Spleen (tissue), 11 donors: ENCODE results near the gene CAVIN4. TPM values are rescaled to one million over a fixed set of nuclear protein-coding genes. Genes with fewer than 3 reads are reported as not detected.

Source experiments
- DNase-seq: peaks from one replicate; pipeline ENCODE4 v3.0.0-alpha.2; 2020
- H3K27ac ChIP-seq, 8 donors: fragments of 200-600 bp; sonication (generic) in 7 of 8; 1 replicate in 4 of 8; 2 replicates in 4 of 8; pipeline versions ENCODE4 v1.5.0 to v1.8.0; 2016 to 2021; ENCODE audit warnings: inconsistent platforms in 4 of 8, mild to moderate bottlenecking in 4 of 8, moderate library complexity in 1 of 8
- H3K27me3 ChIP-seq, 7 donors: fragments of 200-600 bp; sonication (generic) in 6 of 7; replicated peaks in 1 of 7; 1 replicate in 4 of 7; 2 replicates in 3 of 7; pipeline versions ENCODE4 v1.5.0 to v1.8.0; 2016 to 2021; ENCODE audit warnings: inconsistent platforms in 3 of 7, mild to moderate bottlenecking in 1 of 7
- H3K36me3 ChIP-seq, 6 donors: fragments of 200-600 bp; sonication (generic) in 5 of 6; 1 replicate in 4 of 6; 2 replicates in 2 of 6; pipeline versions ENCODE4 v1.5.0 to v1.8.0; 2016 to 2021; ENCODE audit warnings: inconsistent platforms in 2 of 6
- H3K4me1 ChIP-seq, 6 donors: fragments of 200-600 bp; sonication (generic) in 5 of 6; 1 replicate in 3 of 6; 2 replicates in 3 of 6; pipeline versions ENCODE4 v1.5.0 to v1.8.0; 2016 to 2021; ENCODE audit warnings: inconsistent platforms in 3 of 6
- H3K4me3 ChIP-seq, 8 donors: fragments of 200-600 bp; sonication (generic) in 7 of 8; 1 replicate in 4 of 8; 2 replicates in 4 of 8; pipeline versions ENCODE4 v1.5.0 to v1.8.0; 2016 to 2021; ENCODE audit warnings: inconsistent platforms in 4 of 8, mild to moderate bottlenecking in 4 of 8, moderate library complexity in 2 of 8
- H3K9me3 ChIP-seq, 8 donors: fragments of 200-600 bp; sonication (generic) in 7 of 8; 1 replicate in 4 of 8; 2 replicates in 4 of 8; pipeline versions ENCODE4 v1.5.0 to v1.8.0; 2016 to 2021; ENCODE audit warnings: inconsistent platforms in 4 of 8
- CTCF ChIP-seq, 11 experiments: fragments of 200-600 bp in 7 of 11; fragments of 450-650 bp in 4 of 11; sonication (generic) in 4 of 11; IDR thresholded peaks in 8 of 11; conservative IDR thresholded peaks in 3 of 11; 1 replicate in 7 of 11; 2 replicates in 4 of 11; pipeline versions ENCODE4 v1.4.0 to v1.8.0; 2016 to 2021; ENCODE audit warnings: antibody characterized with exemption in 11 of 11, inconsistent platforms in 4 of 11, mild to moderate bottlenecking in 1 of 11
- POLR2A ChIP-seq, 3 donors: fragments of 450-650 bp; IDR thresholded peaks; one replicate each; pipeline ENCODE4 v1.5.1; 2017; ENCODE audit warnings: antibody characterized with exemption in 3 of 3, mild to moderate bottlenecking in 1 of 3
- POLR2AphosphoS5 ChIP-seq, 3 donors: sonication (generic); formaldehyde crosslinking; IDR thresholded peaks; one replicate each; pipeline ENCODE4 v1.5.1; 2017; ENCODE audit warnings: antibody characterized with exemption in 3 of 3
- WGBS, 5 donors: extraction: QIAGEN DNeasy Blood & Tissue Kit in 3 of 5; methylation state at CpG; one replicate each; pipeline versions ENCODE4 v1.1.5 to v1.1.7; 2013 to 2018; 5-methylcytosine and 5-hydroxymethylcytosine counted together
- intact Hi-C: fragments of 100-400 bp; cut with DNase I; formaldehyde crosslinking; loops from one replicate; pipeline ENCODE4 v1.15.0; 2023; ENCODE audit warnings: low total_unique reads
- polyA plus RNA-seq, 3 donors: library from polyadenylated mRNA; stranded (reverse); fragments of 200-250 nt; gene quantifications; one replicate each; pipeline ENCODE4 v1.2.1, GENCODE V29; 2013
- total RNA-seq, 7 donors: library from RNA; depleted of rRNA in 3 of 7; stranded (reverse); fragments of >200 nt in 3 of 7; fragmentation: NEBNext Ultra II Directional in 4 of 7; extraction: Animal tissue kit (Norgen Biotek cat#: 25700) in 4 of 7; gene quantifications; one replicate each; pipeline versions ENCODE4 v1.1.0 to v1.2.1, GENCODE V29; 2016 to 2021
- donor health status: healthy with polysubstance abuse.
- donor health status: DM: no; HTN: no; CAD: no; lungs with moderate emphysema.
- donor health status: DM: no; HTN: no; CAD: no.
- donor health status: Bipolar disorder and iron deficiency.
- donor health status: healthy.
- donor health status: DM: no; HTN: no; CAD: no.
- donor health status: DM: yes; HTN: yes; CAD: no.

CAVIN4 gene
- total and polyA plus RNA-seq, 10 donors: 0.08 to 0.43 (median 0.14) TPM; not detected in 1

- intact Hi-C loops: no loop called here
- Histone ChIP-seq H3K27me3 (no peaks in the 10 kb centered on the region), H3K4me1 (peaks cover 0 to 20% (median 13%) of the 10 kb centered on the region in 6 donors), H3K36me3 (no peaks in the 10 kb centered on the region), H3K4me3 (no peak overlapping the region), H3K27ac (no peak overlapping the region), H3K9me3 (no peaks in the 10 kb centered on the region)
- TF ChIP-seq CTCF (IDR thresholded peaks at IDR 0.05 in 8 of 11, conservative IDR thresholded peaks at IDR 0.05 in 3 of 11) (peak; percentile 41 to 83 (median 76)), POLR2AphosphoS5 (IDR thresholded peaks at IDR 0.05) (no peak)
- no peak for DNase-seq
- WGBS, 5 donors: 26 to 43% (median 36%) methylated on average over 3 of the region's 3 CpGs
Measured at GRCh38 chr9:100595391-100596199, 17.7 kb downstream of the CAVIN4 start.

- DNase-seq: no peak
- intact Hi-C loops: no loop called here
- Histone ChIP-seq H3K36me3 (no peaks in the 10 kb centered on the region), H3K9me3 (no peaks in the 10 kb centered on the region), H3K27me3 (no peaks in the 10 kb centered on the region), H3K4me1 (peaks cover 0 to 20% (median 13%) of the 10 kb centered on the region in 6 donors), H3K27ac (no peak overlapping the region), H3K4me3 (no peak overlapping the region)
- TF ChIP-seq POLR2A (IDR thresholded peaks at IDR 0.05): no peak
- TF ChIP-seq CTCF (IDR thresholded peaks at IDR 0.05 in 8 of 11, conservative IDR thresholded peaks at IDR 0.05 in 3 of 11): no peak
- TF ChIP-seq POLR2AphosphoS5 (IDR thresholded peaks at IDR 0.05): no peak
- WGBS, 5 donors: 51 to 60% (median 57%) methylated on average over 6 of the region's 6 CpGs
Measured at GRCh38 chr9:100597236-100597635, 19.4 kb downstream of the CAVIN4 start.

DNA sequence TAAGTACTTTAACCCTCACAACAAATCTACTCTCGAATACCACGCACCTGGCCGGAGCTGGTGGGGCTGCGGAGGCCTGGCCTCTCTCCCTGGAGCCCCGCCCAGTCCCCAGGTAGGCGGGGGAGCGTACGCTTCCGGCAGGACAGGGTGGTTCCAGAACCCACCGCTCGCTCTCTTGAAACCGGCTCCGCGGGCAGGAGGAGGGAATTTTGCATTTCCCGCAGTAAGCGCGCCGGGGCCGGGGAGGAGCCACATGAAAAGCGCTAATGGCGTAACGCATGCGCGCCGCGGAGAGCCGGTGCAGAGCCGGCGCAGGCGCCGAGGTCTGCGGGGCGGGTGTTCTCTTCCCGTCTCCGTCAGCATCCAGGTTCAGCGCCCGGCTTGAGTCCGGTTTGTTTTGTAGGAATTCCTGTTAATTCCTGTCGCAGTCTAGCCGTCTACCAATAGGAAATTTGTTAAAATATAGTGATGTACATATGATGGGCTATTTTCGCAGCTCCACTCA lies 20.8 kb downstream of the CAVIN4 start:
- Histone ChIP-seq H3K36me3 (no peaks in the 10 kb centered on the region), H3K4me3 (peak overlapping the region; percentile 10 to 70 (median 44)), H3K4me1 (peaks cover 0 to 20% (median 13%) of the 10 kb centered on the region in 6 donors), H3K27ac (peak overlapping the region in 4 of 8 donors; percentile 35 to 60 (median 56)), H3K27me3 (no peaks in the 10 kb centered on the region), H3K9me3 (no peaks in the 10 kb centered on the region)
- intact Hi-C loops: no loop called here
- 1 to 3% (median 1%) methylated on average over 25 to 41 of the region's 41 CpGs for WGBS, 5 donors
- TF ChIP-seq POLR2A (IDR thresholded peaks at IDR 0.05): no peak
- TF ChIP-seq POLR2AphosphoS5 (IDR thresholded peaks at IDR 0.05): peak; percentile 38 to 67 (median 60)
- TF ChIP-seq CTCF (IDR thresholded peaks at IDR 0.05 in 8 of 11, conservative IDR thresholded peaks at IDR 0.05 in 3 of 11): no peak
- peak; percentile 94 for DNase-seq

DNA sequence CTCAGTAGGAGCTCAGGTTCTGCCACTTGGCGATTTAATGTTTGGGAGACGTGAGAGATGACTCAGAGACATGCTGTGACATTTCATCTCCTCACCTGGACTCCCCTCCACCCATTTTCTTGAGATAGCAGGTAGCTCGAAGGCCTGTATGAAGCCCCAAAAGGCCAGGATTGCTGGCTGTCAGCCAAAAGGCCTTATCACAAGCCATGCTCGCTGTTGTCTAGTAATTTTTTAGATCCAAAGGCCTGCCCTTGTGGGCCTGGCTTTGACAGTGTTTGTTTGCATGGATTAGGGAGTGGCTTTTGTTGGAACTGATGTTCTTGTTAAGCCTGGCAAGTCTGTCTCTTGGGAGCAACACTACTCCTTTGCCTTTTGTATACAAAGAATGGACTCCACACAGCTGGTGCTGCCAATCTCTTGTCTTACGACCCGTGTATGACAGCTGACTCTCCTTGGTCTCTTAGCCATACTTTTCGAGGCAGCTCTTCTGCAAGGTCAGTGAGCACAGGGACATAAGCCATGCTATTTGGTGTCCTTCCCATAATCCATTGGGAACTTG lies 22.7 kb downstream of the CAVIN4 start:
- Histone ChIP-seq H3K27ac (no peak overlapping the region), H3K9me3 (no peaks in the 10 kb centered on the region), H3K4me3 (no peak overlapping the region), H3K36me3 (no peaks in the 10 kb centered on the region), H3K4me1 (peaks cover 0 to 18% (median 12%) of the 10 kb centered on the region in 6 donors), H3K27me3 (no peaks in the 10 kb centered on the region)
- DNase-seq: no peak
- intact Hi-C loops: no loop called here
- TF ChIP-seq POLR2AphosphoS5 (IDR thresholded peaks at IDR 0.05) (no peak), CTCF (IDR thresholded peaks at IDR 0.05 in 8 of 11, conservative IDR thresholded peaks at IDR 0.05 in 3 of 11) (no peak), POLR2A (IDR thresholded peaks at IDR 0.05) (no peak)
- WGBS, 5 donors: 86 to 93% (median 89%) methylated on average over 7 of the region's 7 CpGs
